Measurements from ENCODE around the gene FAM177A1. TPM values are rescaled to one million over a fixed set of nuclear protein-coding genes. Genes with fewer than 3 reads are reported as not detected.

The FAM177A1 gene
- total RNA-seq, 2 experiments from 2014 or later, result 40.5 to 41.5 TPM

- POLR2A ChIA-PET, result no interaction called here
- H3K27ac Mint-ChIP-seq, result no peak overlapping the region
- H3K4me1 Mint-ChIP-seq (ENCODE audit: low read depth), result peaks cover 15% of the 10 kb centered on the region
- H3K9me3 Mint-ChIP-seq (ENCODE audit: insufficient read depth), result no peaks in the 10 kb centered on the region
- H3K27me3 Mint-ChIP-seq (ENCODE audit: low read depth), result no peaks in the 10 kb centered on the region
- no peak overlapping the region for H3K4me3 Mint-ChIP-seq
- CTCF ChIA-PET, result no interaction called here
- no peak for DNase-seq
- peaks cover 65% of the 10 kb centered on the region for H3K36me3 Mint-ChIP-seq (ENCODE audit: low read depth)
- no peak for ATAC-seq
Observed at GRCh38 chr14:35113308-35113950, 67.4 kb downstream of the FAM177A1 start.

GRCh38 chr14:35114036-35114435, 68.0 kb downstream of the FAM177A1 start:
- no peaks in the 10 kb centered on the region for H3K9me3 Mint-ChIP-seq (ENCODE audit: insufficient read depth)
- CTCF ChIA-PET, result no interaction called here
- no peaks in the 10 kb centered on the region for H3K27me3 Mint-ChIP-seq (ENCODE audit: low read depth)
- H3K4me1 Mint-ChIP-seq (ENCODE audit: low read depth), result peaks cover 19% of the 10 kb centered on the region
- no peak for DNase-seq
- no peak overlapping the region for H3K4me3 Mint-ChIP-seq
- no peak overlapping the region for H3K27ac Mint-ChIP-seq
- peaks cover 65% of the 10 kb centered on the region for H3K36me3 Mint-ChIP-seq (ENCODE audit: low read depth)
- no peak for ATAC-seq
- POLR2A ChIA-PET, result no interaction called here

- Mint-ChIP-seq H3K27me3 (ENCODE audit: low read depth) (no peaks in the 10 kb centered on the region), H3K4me3 (no peak overlapping the region), H3K4me1 (ENCODE audit: low read depth) (peaks cover 33% of the 10 kb centered on the region), H3K9me3 (ENCODE audit: insufficient read depth) (no peaks in the 10 kb centered on the region), H3K36me3 (ENCODE audit: low read depth) (peaks cover 57% of the 10 kb centered on the region), H3K27ac (no peak overlapping the region)
- ChIA-PET POLR2A (no interaction called here), CTCF (no interaction called here)
- DNase-seq (no peak), ATAC-seq (no peak)
Observed at GRCh38 chr14:35116242-35116641, 70.2 kb downstream of the FAM177A1 start.

DNA sequence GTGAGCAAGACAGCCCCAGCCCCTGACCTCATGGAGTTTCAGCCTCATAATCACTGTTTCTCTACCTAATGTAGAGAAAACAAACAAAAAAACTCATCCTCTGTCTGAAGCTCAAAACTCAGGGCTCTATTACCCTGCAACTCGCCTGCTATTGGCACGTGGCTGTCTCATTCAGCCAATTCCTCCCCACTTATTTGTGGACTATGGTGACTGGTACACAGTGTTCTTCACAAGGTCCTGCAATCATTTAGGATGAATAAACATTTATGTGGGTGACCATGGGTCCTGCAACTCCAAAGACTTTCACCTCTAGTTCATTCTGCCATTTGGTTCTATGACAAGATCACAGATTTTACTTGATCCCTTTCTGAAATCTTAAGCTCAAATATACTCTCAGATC, 71.0 kb downstream of the FAM177A1 start:
- Mint-ChIP-seq H3K9me3 (ENCODE audit: insufficient read depth) (no peaks in the 10 kb centered on the region), H3K27ac (peak overlapping the region; percentile 43), H3K36me3 (ENCODE audit: low read depth) (peaks cover 48% of the 10 kb centered on the region), H3K4me1 (ENCODE audit: low read depth) (peaks cover 33% of the 10 kb centered on the region), H3K4me3 (no peak overlapping the region), H3K27me3 (ENCODE audit: low read depth) (no peaks in the 10 kb centered on the region)
- DNase-seq (no peak), ATAC-seq (no peak)
- ChIA-PET POLR2A (no interaction called here), CTCF (no interaction called here)

DNA sequence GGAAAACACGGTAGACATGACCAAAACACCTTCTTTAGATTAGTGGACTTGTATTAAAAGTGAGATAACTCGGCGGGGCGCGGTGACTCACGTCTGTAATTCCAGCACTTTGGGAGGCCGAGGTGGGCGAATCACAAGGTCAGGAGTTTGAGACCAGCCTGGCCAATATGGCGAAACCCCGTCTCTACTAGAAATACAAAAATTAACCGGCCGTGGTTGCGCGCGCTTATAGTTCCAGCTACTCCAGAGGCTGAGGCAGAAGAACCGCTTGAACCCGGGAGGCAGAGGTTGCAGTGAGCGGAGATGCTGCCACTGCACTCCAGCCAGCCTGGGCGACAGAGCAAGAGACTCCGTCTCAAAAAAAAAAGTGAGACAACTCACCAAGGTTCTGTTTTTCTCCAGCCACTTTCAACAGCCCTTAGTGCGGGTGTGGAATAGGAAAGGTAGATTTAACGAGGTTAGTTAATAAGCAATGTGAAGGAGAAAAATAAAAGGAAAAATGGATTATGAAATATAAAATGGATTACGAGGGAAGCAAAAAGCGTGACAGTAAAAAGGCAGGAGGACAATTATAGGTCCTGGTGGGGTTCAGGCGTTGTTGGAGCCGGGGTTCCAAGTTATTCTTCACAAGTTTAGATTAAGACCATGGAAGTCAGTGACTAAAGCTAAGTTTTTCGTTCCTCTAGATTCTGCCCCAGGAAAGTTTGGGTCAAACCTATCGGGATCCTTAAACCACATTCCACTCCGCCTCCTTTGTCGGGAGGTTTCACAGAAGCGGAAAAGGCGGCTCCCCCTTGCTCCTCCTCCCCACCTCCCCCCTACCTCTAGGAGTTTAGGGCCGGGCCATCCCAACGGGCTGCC, 75.2 kb downstream of the FAM177A1 start:
- ChIA-PET CTCF (interaction anchor here (0.7 to 3.3 kb wide), 7 partner anchors 10 to 295 kb away, joined by 3 to 15 read pairs (median 3); partner anchors contain the start of genes FAM177A1 and NFKBIA), POLR2A (interaction anchor here (0.6 to 3.7 kb wide), 12 partner anchors 11 to 292 kb away, joined by 3 to 34 read pairs (median 4); partner anchors contain the start of genes FAM177A1, NFKBIA, PSMA6 and SRP54)
- Mint-ChIP-seq H3K36me3 (ENCODE audit: low read depth) (peaks cover 36% of the 10 kb centered on the region), H3K27ac (peak overlapping the region; percentile 99), H3K9me3 (ENCODE audit: insufficient read depth) (no peaks in the 10 kb centered on the region), H3K27me3 (ENCODE audit: low read depth) (no peaks in the 10 kb centered on the region), H3K4me1 (ENCODE audit: low read depth) (peaks cover 58% of the 10 kb centered on the region), H3K4me3 (peak overlapping the region; percentile 98)
- ATAC-seq (no peak), DNase-seq (peak; percentile 24)

DNA sequence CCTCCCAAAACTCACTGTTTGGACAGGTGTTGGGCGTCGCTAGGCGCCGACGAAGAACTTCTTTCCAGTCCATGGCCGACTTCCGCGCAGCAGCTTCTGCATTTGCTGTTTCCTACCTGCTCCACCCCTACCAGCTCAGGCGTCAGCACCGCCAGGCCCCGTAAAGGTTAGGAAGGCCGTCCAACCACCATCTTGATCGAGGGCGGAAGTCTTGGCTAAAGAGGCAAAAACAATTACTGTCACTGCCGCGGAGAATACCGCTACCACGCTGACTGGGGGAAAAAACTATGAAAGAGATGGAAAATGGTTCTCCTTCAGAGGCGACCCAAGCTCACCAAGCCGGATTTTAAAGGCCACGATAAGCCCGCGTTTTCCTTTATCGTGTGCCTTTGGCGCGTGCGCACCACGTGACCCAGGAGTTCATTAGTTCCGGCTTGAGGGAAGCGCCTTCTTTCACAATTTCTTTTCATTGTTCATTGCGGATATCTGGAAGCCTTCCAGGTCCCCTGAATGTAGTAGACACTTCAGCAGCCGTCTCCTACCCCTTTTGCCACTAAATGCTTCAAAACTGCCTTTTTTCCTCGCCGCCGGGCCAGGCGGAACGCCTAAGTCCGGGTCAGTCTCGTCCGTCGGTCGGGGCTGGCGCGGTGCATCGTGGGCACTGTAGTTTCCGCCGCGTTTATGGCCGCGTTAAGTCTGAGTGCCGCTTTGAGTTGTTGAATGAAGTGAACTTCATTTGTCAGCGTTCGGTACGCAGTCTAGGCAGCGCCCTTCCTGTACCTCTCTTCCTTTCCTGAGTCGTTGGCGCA, 76.0 kb downstream of the FAM177A1 start, which contains the start of the genes PPP2R3C and PRORP:
PPP2R3C (minus strand) TSS at position 104 of the 809 bp plus-strand sequence; CDS start at position 73, 31 bp downstream.
PRORP (plus strand) TSS at position 666 of the 809 bp plus-strand sequence. CDS start 694 bp downstream, outside the sequence.
- ChIA-PET CTCF (interaction anchor here (0.7 to 3.3 kb wide), 8 partner anchors 18 to 294 kb away, joined by 3 to 15 read pairs (median 4); partner anchors contain the start of genes FAM177A1 and NFKBIA), POLR2A (interaction anchor here (0.6 to 3.7 kb wide), 12 partner anchors 12 to 704 kb away, joined by 3 to 34 read pairs (median 4); partner anchors contain the start of genes BRMS1L, FAM177A1, NFKBIA and PSMA6)
- peak within 1 kb of the TSS; percentile 99 for H3K27ac Mint-ChIP-seq
- H3K27me3 Mint-ChIP-seq (ENCODE audit: low read depth), result no peaks in the 10 kb centered on the region
- H3K4me1 Mint-ChIP-seq (ENCODE audit: low read depth), result peaks cover 55% of the 10 kb centered on the region
- peak within 1 kb of the TSS; percentile 98 for H3K4me3 Mint-ChIP-seq
- no peaks in the 10 kb centered on the region for H3K9me3 Mint-ChIP-seq (ENCODE audit: insufficient read depth)
- ATAC-seq, result peak; percentile 90
- H3K36me3 Mint-ChIP-seq (ENCODE audit: low read depth), result peaks cover 29% of the 10 kb centered on the region
- peak; percentile 96 for DNase-seq

DNA sequence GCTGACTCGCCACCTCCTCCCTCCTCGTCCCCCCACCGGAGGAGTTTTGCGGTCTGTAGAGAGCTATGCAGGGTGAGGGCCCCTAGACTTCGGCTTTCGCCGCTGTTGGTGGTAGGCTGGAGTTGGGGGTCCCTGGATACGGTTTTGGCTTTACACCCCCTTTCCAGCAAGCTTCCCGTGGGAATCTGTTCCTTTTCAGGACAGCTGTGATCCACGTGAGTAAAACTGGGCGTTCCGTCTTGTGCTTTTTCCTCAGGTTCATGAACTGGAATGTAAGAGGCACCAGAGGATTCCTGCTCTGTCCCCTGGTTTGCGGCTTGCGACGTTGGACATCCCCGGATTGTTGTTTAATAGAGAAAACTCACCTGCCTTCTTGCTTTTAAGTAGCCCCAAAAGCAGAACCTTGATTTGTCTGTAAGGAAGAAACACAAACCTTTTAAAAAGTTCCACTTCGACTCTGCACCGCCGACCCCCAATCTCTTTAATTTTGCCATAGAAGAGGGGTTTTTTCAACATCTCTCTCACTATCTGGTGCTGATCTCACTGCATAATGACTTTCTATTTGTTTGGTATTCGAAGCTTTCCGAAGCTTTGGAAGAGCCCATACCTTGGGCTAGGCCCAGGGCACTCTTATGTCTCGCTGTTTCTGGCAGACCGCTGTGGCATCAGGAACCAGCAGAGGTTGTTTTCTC, 76.8 kb downstream of the FAM177A1 start:
- H3K4me3 Mint-ChIP-seq, result peak overlapping the region; percentile 98
- H3K27me3 Mint-ChIP-seq (ENCODE audit: low read depth), result no peaks in the 10 kb centered on the region
- peak overlapping the region; percentile 99 for H3K27ac Mint-ChIP-seq
- peaks cover 31% of the 10 kb centered on the region for H3K36me3 Mint-ChIP-seq (ENCODE audit: low read depth)
- ChIA-PET CTCF (interaction anchor here (0.7 to 3.3 kb wide), 10 partner anchors 15 to 294 kb away, joined by 3 to 15 read pairs (median 4); partner anchors contain the start of genes NFKBIA and SRP54), POLR2A (interaction anchor here (1.0 to 3.7 kb wide), 9 partner anchors 12 to 703 kb away, joined by 3 to 34 read pairs (median 7); partner anchors contain the start of genes BRMS1L, FAM177A1, NFKBIA and PSMA6)
- ATAC-seq (no peak), DNase-seq (no peak)
- H3K4me1 Mint-ChIP-seq (ENCODE audit: low read depth), result peaks cover 57% of the 10 kb centered on the region
- no peaks in the 10 kb centered on the region for H3K9me3 Mint-ChIP-seq (ENCODE audit: insufficient read depth)

DNA sequence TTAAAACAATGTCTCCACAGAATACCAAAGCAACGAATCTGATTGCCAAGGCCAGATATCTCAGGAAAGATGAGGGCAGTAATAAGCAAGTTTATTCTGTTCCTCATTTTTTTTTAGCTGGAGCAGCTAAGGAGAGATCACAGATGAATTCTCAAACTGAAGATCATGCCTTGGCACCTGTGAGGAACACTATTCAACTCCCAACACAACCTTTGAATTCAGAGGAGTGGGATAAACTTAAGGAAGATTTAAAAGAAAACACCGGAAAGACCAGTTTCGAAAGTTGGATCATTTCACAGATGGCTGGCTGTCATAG, 77.3 kb downstream of the FAM177A1 start:
- CTCF ChIA-PET, result interaction anchor here (0.7 to 3.3 kb wide), 8 partner anchors 16 to 293 kb away, joined by 3 to 15 read pairs (median 6); partner anchors contain the start of genes NFKBIA and SRP54
- Mint-ChIP-seq H3K36me3 (ENCODE audit: low read depth) (peaks cover 34% of the 10 kb centered on the region), H3K27ac (peak overlapping the region; percentile 99), H3K4me3 (peak overlapping the region; percentile 98), H3K27me3 (ENCODE audit: low read depth) (no peaks in the 10 kb centered on the region), H3K4me1 (ENCODE audit: low read depth) (peaks cover 62% of the 10 kb centered on the region), H3K9me3 (ENCODE audit: insufficient read depth) (no peaks in the 10 kb centered on the region)
- ATAC-seq, result no peak
- DNase-seq, result no peak
- POLR2A ChIA-PET, result interaction anchor here (0.5 to 3.7 kb wide), 5 partner anchors 77 to 807 kb away, joined by 3 to 34 read pairs (median 17); partner anchors contain the start of genes FAM177A1, NFKBIA and SRP54

DNA sequence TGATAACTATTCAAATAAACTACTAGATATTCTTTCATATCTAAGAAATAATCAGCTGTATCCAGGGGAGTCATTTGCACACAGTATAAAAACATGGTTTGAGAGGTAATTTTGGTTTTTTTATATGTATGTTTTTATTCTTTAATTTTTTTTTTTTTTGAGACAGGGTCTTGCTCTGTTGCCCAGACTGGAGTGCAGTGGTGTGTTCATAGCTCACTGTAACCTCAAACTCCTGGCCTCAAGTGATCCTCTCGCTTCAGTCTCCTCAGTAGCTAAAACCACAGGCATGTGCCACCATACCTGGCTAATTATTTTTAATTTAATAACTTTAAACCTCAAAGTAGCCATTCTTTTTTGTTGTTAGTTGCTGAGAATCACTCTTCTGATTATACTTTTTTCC, 78.1 kb downstream of the FAM177A1 start:
- ATAC-seq, result no peak
- peaks cover 60% of the 10 kb centered on the region for H3K4me1 Mint-ChIP-seq (ENCODE audit: low read depth)
- DNase-seq, result no peak
- peak overlapping the region; percentile 98 for H3K4me3 Mint-ChIP-seq
- H3K27ac Mint-ChIP-seq, result no peak overlapping the region
- no peaks in the 10 kb centered on the region for H3K27me3 Mint-ChIP-seq (ENCODE audit: low read depth)
- CTCF ChIA-PET, result interaction anchor here (0.9 to 3.3 kb wide), 6 partner anchors 16 to 292 kb away, joined by 3 to 15 read pairs (median 8); partner anchors contain the start of gene NFKBIA
- no peaks in the 10 kb centered on the region for H3K9me3 Mint-ChIP-seq (ENCODE audit: insufficient read depth)
- POLR2A ChIA-PET, result interaction anchor here (0.6 to 3.0 kb wide), 2 partner anchors 94 to 280 kb away, joined by 4 to 34 read pairs; partner anchors contain the start of gene NFKBIA
- peaks cover 39% of the 10 kb centered on the region for H3K36me3 Mint-ChIP-seq (ENCODE audit: low read depth)

All from activated CD8-positive, alpha-beta T cell treated with anti-CD3 and anti-CD28 coated beads, Interleukin-2, amount 10 ng/mL, durations not matched to agents 7 days and 5 days (primary cell).